Mesenchymal stem cell (in vitro differentiated cells and primary cell): ENCODE measurements around the gene ZNF408.

Experiments
- DNase-seq: peaks from one replicate; pipeline ENCODE4 v3.0.0-alpha.2; 2013
- H2AFZ ChIP-seq: one replicate; pipeline ENCODE4 v1.6.1; 2013; ENCODE audit warnings: low read depth, mild to moderate bottlenecking, control low read depth, inconsistent platforms, low read length, moderate library complexity
- H2AK5ac ChIP-seq: 2 replicates; pipeline ENCODE4 v1.6.1; 2013; ENCODE audit warnings: low read length, moderate library complexity, mild to moderate bottlenecking, inconsistent platforms; ENCODE audit not compliant: severe bottlenecking
- H2BK120ac ChIP-seq: one replicate; pipeline ENCODE4 v1.6.1; 2013; ENCODE audit warnings: low read depth, mild to moderate bottlenecking, inconsistent platforms, low read length, moderate library complexity
- H2BK12ac ChIP-seq, 2 experiments: one replicate each; pipeline ENCODE4 v1.6.1; 2013; ENCODE audit warnings: inconsistent platforms in 2 of 2, low read length in 2 of 2, mild to moderate bottlenecking in 2 of 2, moderate library complexity in 2 of 2, control low read depth in 1 of 2
- H2BK15ac ChIP-seq: one replicate; pipeline ENCODE4 v1.6.1; 2013; ENCODE audit warnings: mild to moderate bottlenecking, low read depth, inconsistent platforms; ENCODE audit not compliant: poor library complexity, severe bottlenecking
- H2BK5ac ChIP-seq: 2 replicates; pipeline ENCODE4 v1.6.1; 2013; ENCODE audit warnings: low read depth, mild to moderate bottlenecking, low read length, control low read depth, inconsistent platforms; ENCODE audit not compliant: poor library complexity, severe bottlenecking
- H3K14ac ChIP-seq, 2 experiments: one replicate each; pipeline ENCODE4 v1.6.1; 2013; ENCODE audit warnings: inconsistent platforms in 2 of 2, low read length in 2 of 2, control low read depth in 1 of 2, mild to moderate bottlenecking in 1 of 2, moderate library complexity in 1 of 2
- H3K18ac ChIP-seq, 2 experiments: one replicate each; pipeline ENCODE4 v1.6.1; 2013; ENCODE audit warnings: inconsistent platforms in 2 of 2, low read length in 2 of 2, control low read depth in 1 of 2, low read depth in 1 of 2, mild to moderate bottlenecking in 1 of 2
- H3K23ac ChIP-seq, 2 experiments: one replicate each; pipeline ENCODE4 v1.6.1; 2013; ENCODE audit warnings: inconsistent platforms in 2 of 2, low read length in 2 of 2, mild to moderate bottlenecking in 2 of 2, moderate library complexity in 2 of 2, control low read depth in 1 of 2
- H3K27ac ChIP-seq: 2 replicates; pipeline ENCODE4 v1.5.1; 2013; ENCODE audit warnings: mild to moderate bottlenecking, moderate library complexity, low read length, control low read depth, inconsistent platforms; ENCODE audit not compliant: poor library complexity, severe bottlenecking
- H3K27me3 ChIP-seq, 2 experiments: 2 replicates each; pipeline versions ENCODE4 v1.6.1 to v1.7.0; 2013; ENCODE audit warnings: low read length in 2 of 2, mild to moderate bottlenecking in 2 of 2, moderate library complexity in 2 of 2, control low read depth in 1 of 2, inconsistent platforms in 1 of 2; ENCODE audit not compliant: control insufficient read depth in 1 of 2, insufficient read depth in 1 of 2
- H3K36me3 ChIP-seq, 2 experiments: 2 replicates each; pipeline versions ENCODE4 v1.6.1 to v1.7.0; 2013; ENCODE audit warnings: low read length in 2 of 2, control low read depth in 1 of 2, inconsistent platforms in 1 of 2, low read depth in 1 of 2, mild to moderate bottlenecking in 1 of 2; ENCODE audit not compliant: insufficient read depth in 2 of 2, control insufficient read depth in 1 of 2
- H3K4ac ChIP-seq, 2 experiments: one replicate each; pipeline ENCODE4 v1.6.1; 2013; ENCODE audit warnings: inconsistent platforms in 2 of 2, low read length in 2 of 2, mild to moderate bottlenecking in 2 of 2, moderate library complexity in 2 of 2, control low read depth in 1 of 2, low read depth in 1 of 2
- H3K4me1 ChIP-seq: 2 replicates; pipeline ENCODE4 v1.6.1; 2013; ENCODE audit warnings: low read depth, low read length, control low read depth; ENCODE audit not compliant: control insufficient read depth, insufficient read depth
- H3K4me2 ChIP-seq: 2 replicates; pipeline ENCODE4 v1.6.1; 2013; ENCODE audit warnings: low read length, mild to moderate bottlenecking, inconsistent platforms; ENCODE audit not compliant: poor library complexity, severe bottlenecking
- H3K4me3 ChIP-seq, 2 experiments: 2 replicates each; pipeline versions ENCODE4 v1.5.1 to v1.7.0; 2013; ENCODE audit warnings: low read length in 2 of 2, mild to moderate bottlenecking in 2 of 2, control low read depth in 1 of 2, low read depth in 1 of 2; ENCODE audit not compliant: insufficient read depth in 1 of 2
- H3K79me1 ChIP-seq: replicated peaks from 2 replicates; pipeline ENCODE4 v1.6.1; 2013; ENCODE audit warnings: mild to moderate bottlenecking, control low read depth, low read length, inconsistent platforms; ENCODE audit not compliant: poor library complexity, severe bottlenecking
- H3K9ac ChIP-seq: 2 replicates; pipeline ENCODE4 v1.7.0; 2013; ENCODE audit warnings: mild to moderate bottlenecking, low read length, moderate library complexity
- H3K9me3 ChIP-seq: 2 replicates; pipeline ENCODE4 v1.7.0; 2013; ENCODE audit warnings: mild to moderate bottlenecking, low read length; ENCODE audit not compliant: control insufficient read depth
- H4K8ac ChIP-seq: one replicate; pipeline ENCODE4 v1.6.1; 2013; ENCODE audit warnings: inconsistent platforms, mild to moderate bottlenecking, low read length, moderate library complexity
- H4K91ac ChIP-seq: one replicate; pipeline ENCODE4 v1.6.1; 2013; ENCODE audit warnings: mild to moderate bottlenecking, low read length, inconsistent platforms
- WGBS: methylation state at CpG from one replicate; pipeline ENCODE4 v1.1.7; 2013; ENCODE audit warnings: mixed read lengths; 5-methylcytosine and 5-hydroxymethylcytosine counted together

The ZNF408 gene

DNA sequence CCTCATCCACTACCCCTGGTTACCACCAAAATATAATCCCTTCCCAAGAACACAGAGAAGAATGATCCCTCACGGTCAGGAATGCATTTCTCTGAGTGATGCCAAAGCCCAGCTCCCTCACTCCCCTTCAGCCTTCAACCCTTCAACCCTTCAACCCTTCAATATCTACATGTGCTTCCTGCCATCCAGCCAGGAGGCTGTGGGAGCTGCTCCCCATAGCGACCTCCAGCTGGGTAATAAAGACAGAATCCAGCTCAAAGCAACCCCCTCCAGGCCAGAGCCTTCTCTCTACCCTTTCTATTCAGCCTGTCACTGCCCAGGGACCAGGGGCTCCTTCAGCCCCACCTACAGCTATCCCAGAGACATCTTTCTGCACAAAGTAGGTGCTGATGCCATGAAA is 3.1 kb upstream of the ZNF408 start:
- peak overlapping the region; percentile 57 for H3K27ac ChIP-seq
- H3K9me3 ChIP-seq, result no peaks in the 10 kb centered on the region

DNA sequence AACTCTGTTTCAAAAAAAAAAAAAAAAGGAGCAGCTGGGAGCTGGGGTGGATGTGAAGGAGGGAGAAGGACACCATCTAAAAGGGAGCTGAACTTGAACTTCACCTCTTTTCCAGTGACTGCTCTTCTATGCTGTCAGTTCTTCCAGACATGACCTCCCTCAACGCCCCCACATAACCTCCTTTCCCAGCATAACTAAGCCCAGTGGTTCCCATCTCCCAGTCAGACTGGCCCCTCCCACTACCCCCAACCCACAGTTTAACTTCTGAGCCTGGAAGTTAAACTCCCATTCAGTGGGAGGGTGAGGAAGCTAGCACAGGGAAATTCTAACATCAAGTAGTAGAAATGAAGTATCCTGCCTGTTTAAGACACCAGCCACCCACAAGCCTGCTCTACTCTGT is 2.2 kb upstream of the ZNF408 start:
- Histone ChIP-seq H3K27me3 (no peaks in the 10 kb centered on the region), H3K14ac (no peak overlapping the region), H2AFZ (no peak overlapping the region), H3K4me1 (peaks cover 48% of the 10 kb centered on the region), H2AK5ac (peak overlapping the region; percentile 65), H3K18ac (no peak overlapping the region), H4K91ac (no peak overlapping the region), H3K27ac (no peak overlapping the region), H4K8ac (no peak overlapping the region), H3K9ac (peak overlapping the region; percentile 99), H3K4me2 (peak overlapping the region; percentile 33), H3K79me1 (peaks cover 15% of the 10 kb centered on the region), H3K4me3 (peak overlapping the region in 1 of 2 experiments; percentile 100), H3K36me3 (peaks cover 35 to 54% of the 10 kb centered on the region in 2 experiments), H3K9me3 (no peaks in the 10 kb centered on the region), H2BK15ac (no peak overlapping the region), H2BK5ac (no peak overlapping the region), H2BK12ac (no peak overlapping the region), H3K4ac (no peak overlapping the region), H3K23ac (no peak overlapping the region), H2BK120ac (no peak overlapping the region)
- 85% methylated on average over 1 of the region's 1 CpG for WGBS
- DNase-seq, result peak; percentile 12

More for the DNA sequence above, 3.1 kb upstream of the ZNF408 start:
- peak overlapping the region; percentile 84 for H2AK5ac ChIP-seq
- H3K4ac ChIP-seq, result peak overlapping the region in 1 of 2 experiments; percentile 42
- peaks cover 45% of the 10 kb centered on the region for H3K4me1 ChIP-seq
- H3K23ac ChIP-seq, result no peak overlapping the region
- H4K91ac ChIP-seq, result peak overlapping the region; percentile 21
- H3K27me3 ChIP-seq, result no peaks in the 10 kb centered on the region
- no peak overlapping the region for H2BK120ac ChIP-seq
- no peak overlapping the region for H2BK5ac ChIP-seq
- H2BK15ac ChIP-seq, result no peak overlapping the region
- peak overlapping the region; percentile 31 for H3K9ac ChIP-seq
- DNase-seq, result no peak
- WGBS, result 81% methylated on average over 2 of the region's 2 CpGs
- no peak overlapping the region for H2AFZ ChIP-seq
- peak overlapping the region in 1 of 2 experiments; percentile 24 for H3K4me3 ChIP-seq
- peak overlapping the region; percentile 12 for H4K8ac ChIP-seq
- H2BK12ac ChIP-seq, result no peak overlapping the region
- H3K36me3 ChIP-seq, result peaks cover 31 to 49% of the 10 kb centered on the region in 2 experiments
- H3K79me1 ChIP-seq, result peaks cover 11% of the 10 kb centered on the region
- H3K14ac ChIP-seq, result no peak overlapping the region
- no peak overlapping the region for H3K4me2 ChIP-seq
- H3K18ac ChIP-seq, result no peak overlapping the region

DNA sequence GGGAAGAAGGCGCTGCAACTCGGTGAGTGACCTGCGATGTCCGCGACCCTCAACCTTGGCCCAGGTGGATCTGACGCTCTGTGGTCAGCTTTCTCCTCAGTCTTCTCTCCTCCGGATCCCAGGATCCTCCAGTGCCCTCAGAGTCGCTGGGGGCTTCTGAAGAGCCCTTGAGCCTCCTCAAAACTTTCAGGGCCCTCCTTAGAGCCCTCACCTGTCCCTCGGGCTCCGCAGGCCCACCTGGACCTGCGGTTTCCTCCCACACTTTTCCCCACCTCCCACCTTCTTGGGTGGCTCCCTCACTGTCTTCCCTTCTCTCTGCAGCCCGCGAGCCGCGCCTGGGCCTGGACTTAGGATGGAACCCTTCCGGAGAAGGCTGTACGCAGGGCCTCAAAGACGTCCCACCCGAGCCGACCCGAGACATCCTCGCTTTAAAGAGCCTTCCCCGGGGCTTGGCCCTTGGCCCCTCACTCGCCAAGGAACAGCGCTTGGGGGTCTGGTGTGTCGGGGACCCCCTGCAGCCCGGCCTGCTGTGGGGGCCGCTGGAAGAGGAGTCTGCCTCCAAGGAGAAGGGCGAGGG is 335 bp downstream of the ZNF408 start:
- Histone ChIP-seq H2AFZ (no peak overlapping the region), H3K4me1 (peaks cover 25% of the 10 kb centered on the region), H3K18ac (peak overlapping the region in 1 of 2 experiments; percentile 15), H3K36me3 (peaks cover 38 to 55% of the 10 kb centered on the region in 2 experiments), H2BK15ac (peak overlapping the region; percentile 71), H3K4me2 (peak overlapping the region; percentile 81), H2BK5ac (no peak overlapping the region), H3K79me1 (peaks cover 35% of the 10 kb centered on the region), H4K8ac (peak overlapping the region; percentile 74), H3K9me3 (no peaks in the 10 kb centered on the region), H3K14ac (no peak overlapping the region), H4K91ac (peak overlapping the region; percentile 90), H3K9ac (peak overlapping the region; percentile 99), H3K4ac (peak overlapping the region; percentile 44 to 67), H2AK5ac (no peak overlapping the region), H3K23ac (no peak overlapping the region), H3K27ac (peak overlapping the region; percentile 99), H2BK120ac (no peak overlapping the region), H3K27me3 (no peaks in the 10 kb centered on the region), H2BK12ac (no peak overlapping the region), H3K4me3 (peak overlapping the region; percentile 78 to 100)
- DNase-seq, result no peak
- WGBS, result 1% methylated on average over 29 of the region's 29 CpGs

DNA sequence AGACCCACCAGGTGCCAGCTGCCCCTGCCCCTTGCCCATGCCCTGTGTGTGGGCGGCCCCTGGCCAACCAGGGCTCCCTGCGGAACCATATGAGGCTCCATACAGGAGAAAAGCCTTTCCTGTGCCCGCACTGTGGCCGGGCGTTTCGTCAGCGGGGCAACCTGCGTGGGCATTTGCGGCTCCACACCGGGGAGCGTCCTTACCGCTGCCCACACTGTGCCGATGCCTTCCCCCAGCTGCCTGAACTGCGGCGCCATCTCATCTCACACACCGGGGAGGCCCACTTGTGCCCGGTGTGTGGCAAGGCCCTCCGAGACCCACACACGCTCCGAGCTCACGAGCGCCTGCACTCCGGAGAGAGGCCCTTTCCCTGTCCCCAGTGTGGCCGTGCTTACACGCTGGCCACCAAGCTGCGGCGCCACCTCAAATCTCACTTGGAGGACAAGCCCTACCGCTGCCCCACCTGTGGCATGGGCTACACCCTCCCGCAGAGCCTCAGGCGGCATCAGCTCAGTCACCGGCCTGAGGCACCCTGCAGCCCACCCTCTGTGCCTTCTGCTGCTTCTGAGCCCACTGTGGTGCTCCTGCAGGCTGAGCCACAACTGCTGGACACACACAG is 4.3 kb downstream of the ZNF408 start:
- Histone ChIP-seq H3K18ac (no peak overlapping the region), H3K4me3 (no peak overlapping the region), H2AK5ac (no peak overlapping the region), H3K36me3 (peaks cover 52 to 56% of the 10 kb centered on the region in 2 experiments), H3K27ac (no peak overlapping the region), H3K14ac (no peak overlapping the region), H4K91ac (no peak overlapping the region), H2BK15ac (no peak overlapping the region), H3K9me3 (no peaks in the 10 kb centered on the region), H2BK12ac (no peak overlapping the region), H3K23ac (no peak overlapping the region), H4K8ac (no peak overlapping the region), H3K79me1 (peaks cover 37% of the 10 kb centered on the region), H3K9ac (no peak overlapping the region), H2BK120ac (no peak overlapping the region), H3K27me3 (no peaks in the 10 kb centered on the region), H3K4me1 (peaks cover 4% of the 10 kb centered on the region), H3K4ac (no peak overlapping the region), H2BK5ac (no peak overlapping the region), H2AFZ (no peak overlapping the region), H3K4me2 (no peak overlapping the region)
- no peak for DNase-seq
- 98% methylated on average over 31 of the region's 31 CpGs for WGBS
